IPS DF 19.7 (cell line): ENCODE data around the gene CTNNA3.

ENCODE experiments used
- DNase-seq: peaks from one replicate; pipeline ENCODE4 v3.0.0-alpha.2; 2013; ENCODE audit warnings: low read depth, low spot score

The CTNNA3 gene

DNA sequence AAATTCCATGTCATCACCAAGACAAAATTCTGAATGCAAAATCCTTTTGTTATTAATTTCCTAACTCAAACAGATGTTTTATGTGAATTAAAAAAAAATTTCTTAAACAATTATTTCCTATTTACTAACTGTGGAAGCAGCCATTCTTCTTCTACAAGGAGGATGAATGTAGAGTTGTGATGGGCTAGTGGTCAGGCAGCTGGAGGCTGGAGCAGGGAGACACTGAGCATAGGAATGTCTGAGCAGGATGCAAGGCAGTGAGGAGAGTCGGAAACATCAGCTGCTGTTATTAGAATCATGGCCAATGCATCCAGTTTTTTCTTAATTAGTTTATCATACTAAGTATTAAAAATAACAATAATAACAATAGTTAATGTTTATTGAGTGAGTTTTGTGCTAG lies 872.7 kb downstream of the CTNNA3 start:
- DNase-seq = no peak

DNA sequence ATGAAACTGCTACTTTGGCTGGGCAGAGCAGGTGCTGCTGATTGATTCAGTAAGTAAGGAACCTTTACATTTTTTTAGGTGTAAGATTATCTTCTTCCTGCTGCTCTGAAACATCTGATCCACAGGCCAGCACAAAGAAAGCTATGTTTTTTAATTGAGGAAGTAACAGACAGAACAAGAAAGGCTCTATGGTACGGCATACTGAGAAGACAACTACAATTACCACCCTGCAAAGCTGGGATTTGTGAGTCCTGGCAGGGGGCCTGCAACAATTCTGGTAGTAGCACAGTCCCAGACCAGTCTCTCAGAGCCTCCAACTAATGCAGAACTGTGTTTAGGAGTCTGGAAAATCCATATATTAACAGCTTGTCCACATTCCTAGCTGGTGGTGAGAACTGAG lies 873.2 kb downstream of the CTNNA3 start:
- DNase-seq = no peak

DNA sequence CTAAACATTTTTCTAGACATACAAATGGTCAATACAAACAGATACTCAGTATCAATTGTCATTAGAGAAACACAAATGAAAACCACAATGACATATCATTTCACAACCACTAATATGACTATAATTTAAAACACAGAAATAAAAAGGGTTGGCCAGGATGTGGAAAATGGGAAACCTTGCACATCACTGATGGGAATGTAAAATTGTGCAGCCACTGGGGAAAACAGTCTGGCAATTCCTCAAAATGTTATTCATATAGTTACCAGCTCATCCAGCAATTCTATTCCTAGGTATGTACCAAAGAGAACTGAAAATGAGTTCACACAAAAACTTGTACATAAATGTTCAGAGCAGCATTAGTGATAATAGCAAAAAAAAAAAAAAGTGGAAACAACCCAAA lies 876.3 kb downstream of the CTNNA3 start:
- DNase-seq = no peak

- no peak for DNase-seq
These were observed 882.9 kb downstream of the CTNNA3 start for GRCh38 chr10:66813122-66813521.

DNA sequence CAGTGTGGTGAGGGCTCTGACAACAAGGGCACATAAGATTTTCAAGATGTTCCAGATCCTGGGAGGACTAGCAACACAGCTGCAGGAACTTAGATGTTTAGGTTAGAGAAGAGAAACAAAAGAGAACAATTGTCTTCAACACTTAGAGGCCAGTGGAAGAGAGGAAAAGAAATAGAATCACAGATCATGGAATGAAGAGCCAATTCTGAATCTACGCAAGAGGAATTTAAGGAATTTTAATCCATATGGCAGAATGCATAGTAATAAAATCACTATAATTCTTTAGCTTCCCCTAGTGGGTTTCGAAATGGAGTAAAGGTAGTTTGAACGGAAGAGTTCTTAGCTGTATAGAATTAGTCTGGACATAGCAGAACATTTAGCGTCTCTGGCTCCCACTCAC lies 884.8 kb downstream of the CTNNA3 start:
- DNase-seq = no peak

DNA sequence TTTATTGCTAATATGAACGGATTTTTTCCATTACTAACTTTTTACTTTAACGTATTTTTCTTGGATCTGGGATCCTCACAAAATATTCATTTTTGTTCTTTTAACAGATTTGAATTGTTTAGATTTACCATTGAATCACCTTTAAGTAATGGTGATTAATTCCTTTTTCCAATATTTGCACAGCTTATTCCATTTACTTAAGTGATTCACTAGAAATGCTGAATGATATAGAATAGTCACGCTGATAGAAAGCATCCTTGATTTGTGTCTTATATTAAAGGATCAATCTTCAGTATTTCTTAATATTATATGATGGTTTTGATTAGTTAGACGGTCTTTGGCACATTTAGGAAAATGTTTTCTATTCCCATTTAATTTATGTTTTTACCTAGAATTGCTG lies 886.6 kb downstream of the CTNNA3 start:
- no peak for DNase-seq

GRCh38 chr10:66805612-66806011 lies 890.4 kb downstream of the CTNNA3 start:
- DNase-seq = no peak

DNA sequence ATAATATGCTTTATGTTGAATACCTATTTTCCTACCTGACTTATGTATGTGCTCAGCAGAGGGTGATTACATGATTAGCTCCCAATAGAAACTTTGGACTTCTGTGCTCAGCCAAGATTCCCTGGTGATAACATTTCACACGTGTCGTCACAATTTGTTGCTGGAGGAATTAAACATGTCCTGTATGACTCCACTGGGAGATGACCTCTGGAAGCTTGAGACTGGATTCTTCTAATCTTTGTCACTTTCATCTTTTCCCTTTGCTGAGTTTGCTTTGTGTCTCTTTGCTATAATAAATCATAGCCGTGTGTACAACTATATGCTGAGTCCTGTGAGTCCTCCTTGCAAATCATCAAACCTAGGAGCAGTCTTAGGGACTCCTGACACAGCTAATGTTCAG lies 891.0 kb downstream of the CTNNA3 start:
- DNase-seq = no peak

GRCh38 chr10:66803174-66803573 lies 892.8 kb downstream of the CTNNA3 start:
- DNase-seq = no peak

DNA sequence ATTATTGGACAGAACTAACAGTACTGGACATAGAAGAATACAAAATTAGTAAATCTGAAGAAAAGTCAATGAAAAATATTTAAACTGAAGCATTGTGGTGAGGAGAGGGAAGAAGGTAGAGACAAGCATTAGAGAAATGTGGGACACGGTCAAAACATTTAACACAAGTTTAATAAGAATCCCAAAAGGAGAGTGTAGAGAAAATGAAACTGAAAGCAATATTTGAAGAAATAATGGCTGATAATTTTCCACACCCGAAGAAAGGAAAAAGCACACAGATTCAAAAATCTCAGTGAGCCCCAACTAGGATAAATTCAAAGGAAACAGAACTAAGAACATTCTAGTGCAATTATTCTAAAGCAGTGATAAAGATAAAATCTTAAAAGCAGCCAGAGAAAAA lies 896.5 kb downstream of the CTNNA3 start:
- no peak for DNase-seq

- no peak for DNase-seq
These were observed 900.1 kb downstream of the CTNNA3 start for GRCh38 chr10:66795866-66796265.

GRCh38 chr10:66792441-66792840 lies 903.6 kb downstream of the CTNNA3 start:
- DNase-seq = no peak

GRCh38 chr10:66788178-66788987 lies 907.6 kb downstream of the CTNNA3 start:
- no peak for DNase-seq

- DNase-seq = no peak
These were observed 909.3 kb downstream of the CTNNA3 start for GRCh38 chr10:66786709-66787108.

GRCh38 chr10:66784770-66785169 lies 911.2 kb downstream of the CTNNA3 start:
- no peak for DNase-seq

GRCh38 chr10:66783316-66783715 lies 912.7 kb downstream of the CTNNA3 start:
- DNase-seq = no peak

DNA sequence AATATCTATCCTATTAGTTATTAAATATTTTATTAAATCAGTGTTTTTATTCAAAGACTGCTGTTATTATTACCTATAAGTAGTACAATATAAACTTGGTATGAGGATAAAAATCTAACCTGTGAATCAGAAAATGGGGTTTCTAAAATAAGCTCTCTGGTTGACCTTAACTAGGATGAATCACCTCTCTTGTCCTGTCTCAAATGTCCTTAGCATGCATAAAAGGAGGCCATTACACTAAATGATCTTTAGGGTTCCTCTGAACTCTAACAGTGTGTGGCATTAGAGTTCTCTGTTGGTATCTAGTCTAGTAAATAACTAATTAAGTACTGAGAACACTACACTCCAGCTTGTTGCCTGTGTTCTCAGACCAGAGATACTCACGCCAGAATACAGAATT lies 913.2 kb downstream of the CTNNA3 start:
- DNase-seq = no peak

- no peak for DNase-seq
These were observed 913.9 kb downstream of the CTNNA3 start for GRCh38 chr10:66782144-66782543.

- DNase-seq = no peak
These were observed 915.2 kb downstream of the CTNNA3 start for GRCh38 chr10:66780796-66781195.

- DNase-seq = no peak
These were observed 917.6 kb downstream of the CTNNA3 start for GRCh38 chr10:66778351-66778750.

DNA sequence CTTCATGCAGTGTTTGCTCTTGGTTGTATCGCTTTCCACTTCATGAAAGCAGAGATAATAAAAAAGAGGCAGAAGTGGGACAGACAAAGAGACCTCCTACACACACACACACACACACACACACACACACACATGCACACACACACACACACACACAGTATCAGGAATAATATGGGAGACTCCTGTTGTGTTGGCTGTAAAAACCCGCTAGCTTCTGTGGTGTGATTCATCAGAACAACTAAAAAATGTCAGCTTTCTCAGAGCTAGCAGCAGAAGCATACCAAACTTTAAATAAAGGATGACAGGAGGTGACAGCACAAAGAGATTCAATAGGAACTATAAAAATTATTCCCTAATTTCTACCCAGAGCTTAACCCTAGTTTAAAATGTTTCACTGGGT lies 918.3 kb downstream of the CTNNA3 start:
- no peak for DNase-seq

DNA sequence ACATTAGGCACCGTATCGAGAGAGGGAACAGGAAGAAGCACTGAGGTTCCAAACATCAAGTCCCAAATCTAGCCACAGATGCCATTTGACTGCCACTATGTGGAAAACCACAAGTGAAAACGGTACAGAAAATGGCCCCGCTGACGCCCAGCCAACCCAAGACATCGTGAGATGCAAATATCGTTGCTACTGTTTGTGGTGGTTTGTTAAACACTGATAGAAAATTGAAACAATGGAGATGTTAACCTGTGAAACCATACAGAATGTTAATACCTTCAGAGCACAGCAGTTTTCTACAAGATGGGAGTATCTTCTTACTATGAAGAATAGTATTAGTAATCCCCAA lies 922.5 kb downstream of the CTNNA3 start:
- no peak for DNase-seq

DNA sequence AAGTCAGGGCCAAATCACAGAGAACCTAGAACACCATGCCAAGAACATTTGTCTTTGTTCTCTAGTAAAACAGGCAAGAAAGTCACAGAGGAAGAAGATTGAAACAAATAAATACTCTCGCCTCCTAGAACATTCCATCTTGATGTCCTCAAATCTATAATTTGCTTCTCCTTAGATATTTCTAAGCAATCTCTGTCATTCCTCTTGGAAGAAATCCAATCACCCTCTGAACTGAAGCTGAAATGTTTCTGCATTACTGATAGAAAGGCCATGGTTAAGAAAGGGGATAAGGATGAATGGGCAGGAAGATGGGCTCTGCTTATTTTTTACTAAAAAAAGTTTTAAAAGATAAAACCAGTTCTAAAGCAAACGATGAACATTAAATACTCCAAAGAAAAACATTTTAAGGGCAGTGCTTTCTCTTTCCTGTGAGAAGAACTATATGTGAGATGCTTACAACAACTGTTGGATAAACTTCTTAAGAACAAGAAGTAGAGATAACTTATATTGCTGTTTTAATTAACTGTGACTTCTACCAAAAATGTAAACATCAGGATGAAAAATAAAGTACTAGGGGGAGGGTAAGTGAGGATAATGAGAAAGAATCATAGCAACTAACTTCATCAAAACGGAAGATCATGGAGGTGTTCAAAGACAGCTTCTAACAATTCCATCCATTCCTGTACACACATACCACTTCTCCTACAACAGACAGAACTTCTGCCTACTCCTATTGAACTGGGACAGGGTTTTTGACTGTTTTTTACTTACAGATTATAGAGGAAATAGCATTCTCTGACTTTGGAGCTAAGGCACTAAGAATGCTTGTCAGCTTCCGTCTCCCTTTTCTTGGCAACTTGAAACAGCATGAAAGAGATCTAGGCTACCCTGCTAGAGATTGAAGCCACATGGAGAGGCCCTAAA lies 923.2 kb downstream of the CTNNA3 start:
- no peak for DNase-seq
